ENCODE measurements around the gene ALCAM. TPM values are rescaled to one million over a fixed set of nuclear protein-coding genes. Genes with fewer than 3 reads are reported as not detected.

The ALCAM gene
- total RNA-seq, 2 donors from 2014 or later, result 32.2 to 91.2 TPM

- no peaks in the 10 kb centered on the region for H3K27me3 ChIP-seq (replicated peaks; ENCODE audit: insufficient read depth)
- no peaks in the 10 kb centered on the region for H3K9me3 ChIP-seq
- H3K4me3 ChIP-seq, result no peak overlapping the region
- no peaks in the 10 kb centered on the region for H3K36me3 ChIP-seq
- intact Hi-C loops (cut with DNase I), result no loop called here
- no peaks in the 10 kb centered on the region for H3K4me1 ChIP-seq (replicated peaks)
- TF ChIP-seq POLR2AphosphoS5 (IDR thresholded peaks at IDR 0.05) (no peak), POLR2A (IDR thresholded peaks at IDR 0.05) (no peak), CTCF (IDR thresholded peaks at IDR 0.05) (no peak)
- no peak for DNase-seq (ENCODE audit: low spot score)
- no peak overlapping the region for H3K27ac ChIP-seq
Measured at GRCh38 chr3:105327662-105328337, 38.9 kb upstream of the ALCAM start.

- DNase-seq (ENCODE audit: low spot score), result no peak
- H3K4me1 ChIP-seq (replicated peaks), result no peaks in the 10 kb centered on the region
- intact Hi-C loops (cut with DNase I), result no loop called here
- TF ChIP-seq POLR2A (IDR thresholded peaks at IDR 0.05) (no peak), POLR2AphosphoS5 (IDR thresholded peaks at IDR 0.05) (no peak)
- no peak overlapping the region for H3K4me3 ChIP-seq
- no peak overlapping the region for H3K27ac ChIP-seq
- 84% methylated on average over 2 of the region's 2 CpGs for WGBS
- no peaks in the 10 kb centered on the region for H3K36me3 ChIP-seq
- no peaks in the 10 kb centered on the region for H3K27me3 ChIP-seq (replicated peaks; ENCODE audit: insufficient read depth)
- no peaks in the 10 kb centered on the region for H3K9me3 ChIP-seq
Measured at GRCh38 chr3:105328338-105328730, 38.4 kb upstream of the ALCAM start.

GRCh38 chr3:105332961-105333360 is 33.7 kb upstream of the ALCAM start:
- H3K27ac ChIP-seq, result no peak overlapping the region
- no peaks in the 10 kb centered on the region for H3K4me1 ChIP-seq (replicated peaks)
- TF ChIP-seq CTCF (IDR thresholded peaks at IDR 0.05), result no peak
- TF ChIP-seq POLR2A (IDR thresholded peaks at IDR 0.05), result no peak
- no peak for TF ChIP-seq POLR2AphosphoS5 (IDR thresholded peaks at IDR 0.05)
- H3K4me3 ChIP-seq, result no peak overlapping the region
- no peaks in the 10 kb centered on the region for H3K9me3 ChIP-seq
- intact Hi-C loops (cut with DNase I), result no loop called here
- H3K36me3 ChIP-seq, result no peaks in the 10 kb centered on the region
- H3K27me3 ChIP-seq (replicated peaks; ENCODE audit: insufficient read depth), result no peaks in the 10 kb centered on the region
- WGBS, result 97% methylated on average over 1 of the region's 1 CpG
- no peak for DNase-seq (ENCODE audit: low spot score)

GRCh38 chr3:105334138-105334882 is 32.4 kb upstream of the ALCAM start:
- no peak overlapping the region for H3K4me3 ChIP-seq
- TF ChIP-seq CTCF (IDR thresholded peaks at IDR 0.05) (no peak), POLR2AphosphoS5 (IDR thresholded peaks at IDR 0.05) (no peak), POLR2A (IDR thresholded peaks at IDR 0.05) (no peak)
- H3K4me1 ChIP-seq (replicated peaks), result no peaks in the 10 kb centered on the region
- no peaks in the 10 kb centered on the region for H3K27me3 ChIP-seq (replicated peaks; ENCODE audit: insufficient read depth)
- no peaks in the 10 kb centered on the region for H3K9me3 ChIP-seq
- intact Hi-C loops (cut with DNase I), result no loop called here
- no peak for DNase-seq (ENCODE audit: low spot score)
- no peak overlapping the region for H3K27ac ChIP-seq
- H3K36me3 ChIP-seq, result no peaks in the 10 kb centered on the region
- WGBS, result 83% methylated on average over 1 of the region's 1 CpG

- DNase-seq (ENCODE audit: low spot score), result no peak
- Histone ChIP-seq H3K4me1 (replicated peaks) (no peaks in the 10 kb centered on the region), H3K4me3 (no peak overlapping the region), H3K9me3 (no peaks in the 10 kb centered on the region), H3K36me3 (no peaks in the 10 kb centered on the region), H3K27ac (no peak overlapping the region), H3K27me3 (replicated peaks; ENCODE audit: insufficient read depth) (no peaks in the 10 kb centered on the region)
- TF ChIP-seq POLR2A (IDR thresholded peaks at IDR 0.05) (no peak), POLR2AphosphoS5 (IDR thresholded peaks at IDR 0.05) (no peak), CTCF (IDR thresholded peaks at IDR 0.05) (no peak)
- intact Hi-C loops (cut with DNase I), result no loop called here
- 51% methylated on average over 1 of the region's 1 CpG for WGBS
Measured at GRCh38 chr3:105339946-105340345, 26.8 kb upstream of the ALCAM start.
